ENCODE data around the gene KCTD12.

- no peak for TF ChIP-seq POLR2A (IDR thresholded peaks at IDR 0.05)
- TF ChIP-seq CTCF (IDR thresholded peaks at IDR 0.05): no peak
These were observed 21.1 kb downstream of the KCTD12 start for GRCh38 chr13:76865109-76865508.
